Uterus (tissue), 2 donors: ENCODE measurements around the gene GKN1.

Experiments used
- CTCF ChIP-seq, 4 experiments: fragments of 200-600 bp in 2 of 4; fragments of 450-650 bp in 2 of 4; sonication (generic) in 2 of 4; IDR thresholded peaks; one replicate each; pipeline ENCODE4 v1.5.1; 2016 to 2019; ENCODE audit warnings: antibody characterized with exemption in 4 of 4, mild to moderate bottlenecking in 2 of 4, moderate library complexity in 1 of 4
- POLR2A ChIP-seq, 2 donors: fragments of 450-650 bp; IDR thresholded peaks; one replicate each; pipeline ENCODE4 v1.6.1; 2016; ENCODE audit warnings: antibody characterized with exemption in 2 of 2, mild to moderate bottlenecking in 1 of 2, moderate library complexity in 1 of 2

- TF ChIP-seq POLR2A (IDR thresholded peaks at IDR 0.05) (no peak), CTCF (IDR thresholded peaks at IDR 0.05) (no peak)
Measured at GRCh38 chr2:68946117-68946516, 28.3 kb upstream of the GKN1 start.
